HG02938 (cell line): Measurements from ENCODE around the gene PDZD8.
"Not testable (repeated sequence)": the region's sequence is repeated elsewhere in the genome, so short reads cannot be mapped to it uniquely, and the experiment has no call there.

Experiments used
- ATAC-seq: cut with Tn5 transposase; IDR thresholded peaks from one replicate; pipeline ENCODE4 v1.9.1; 2021; ENCODE audit warnings: mild to moderate bottlenecking, moderate library complexity; ENCODE audit not compliant: unreplicated experiment

PDZD8 gene

GRCh38 chr10:117298219-117298618, 77.0 kb downstream of the PDZD8 start:
- ATAC-seq: no peak

GRCh38 chr10:117294735-117295134, 80.5 kb downstream of the PDZD8 start:
- no peak for ATAC-seq

- no peak for ATAC-seq
Measured at GRCh38 chr10:117294039-117294645, 81.1 kb downstream of the PDZD8 start.

GRCh38 chr10:117290872-117291271, 84.4 kb downstream of the PDZD8 start:
- not testable (repeated sequence) for ATAC-seq

- no peak for ATAC-seq
Measured at GRCh38 chr10:117284716-117285494, 90.3 kb downstream of the PDZD8 start.

- no peak for ATAC-seq
Measured at GRCh38 chr10:117277675-117278074, 97.6 kb downstream of the PDZD8 start.

- no peak for ATAC-seq
Measured at GRCh38 chr10:117275121-117275520, 100.1 kb downstream of the PDZD8 start.

- no peak for ATAC-seq
Measured at GRCh38 chr10:117274509-117274908, 100.7 kb downstream of the PDZD8 start.

GRCh38 chr10:117273980-117274379, 101.3 kb downstream of the PDZD8 start:
- no peak for ATAC-seq

GRCh38 chr10:117272195-117273076, 102.8 kb downstream of the PDZD8 start:
- ATAC-seq: no peak

GRCh38 chr10:117271427-117271826, 103.8 kb downstream of the PDZD8 start:
- no peak for ATAC-seq

- no peak for ATAC-seq
Measured at GRCh38 chr10:117268907-117269306, 106.3 kb downstream of the PDZD8 start.

- no peak for ATAC-seq
Measured at GRCh38 chr10:117268258-117268657, 107.0 kb downstream of the PDZD8 start.

GRCh38 chr10:117266812-117267211, 108.4 kb downstream of the PDZD8 start:
- no peak for ATAC-seq

- no peak for ATAC-seq
Measured at GRCh38 chr10:117266400-117266799, 108.8 kb downstream of the PDZD8 start.

- no peak for ATAC-seq
Measured at GRCh38 chr10:117264782-117265181, 110.5 kb downstream of the PDZD8 start.

GRCh38 chr10:117262903-117263293, 112.3 kb downstream of the PDZD8 start:
- ATAC-seq: no peak

- ATAC-seq: no peak
Measured at GRCh38 chr10:117262291-117262902, 112.8 kb downstream of the PDZD8 start.

GRCh38 chr10:117261501-117261900, 113.7 kb downstream of the PDZD8 start:
- ATAC-seq: no peak

GRCh38 chr10:117260084-117260483, 115.2 kb downstream of the PDZD8 start:
- ATAC-seq: peak; percentile 49

- no peak for ATAC-seq
Measured at GRCh38 chr10:117259279-117259678, 116.0 kb downstream of the PDZD8 start.
